HFFc6 (cell line): Measurements from ENCODE around the gene KRT35. TPM values are rescaled to one million over a fixed set of nuclear protein-coding genes. Genes with fewer than 3 reads are reported as not detected.

ENCODE experiments used
- DNase-seq: peaks from one replicate; pipeline ENCODE4 v3.0.0-alpha.2; 2018
- H3K27ac Mint-ChIP-seq: 2 replicates; pipeline ENCODE4 v1.8.0; 2020; ENCODE audit warnings: mild to moderate bottlenecking, mixed read lengths
- H3K27me3 Mint-ChIP-seq: 2 replicates; pipeline ENCODE4 v1.8.0; 2021; ENCODE audit warnings: mild to moderate bottlenecking, moderate library complexity, mixed read lengths; ENCODE audit not compliant: insufficient read depth
- H3K36me3 Mint-ChIP-seq: 2 replicates; pipeline ENCODE4 v1.8.0; 2021; ENCODE audit warnings: low read depth, mixed read lengths
- H3K4me1 Mint-ChIP-seq: 2 replicates; pipeline ENCODE4 v1.8.0; 2020; ENCODE audit warnings: low read depth, mixed read lengths
- H3K4me3 Mint-ChIP-seq: 2 replicates; pipeline ENCODE4 v1.8.0; 2020; ENCODE audit warnings: mild to moderate bottlenecking, moderate library complexity, mixed read lengths
- H3K9me3 Mint-ChIP-seq: 2 replicates; pipeline ENCODE4 v1.8.0; 2020; ENCODE audit warnings: mild to moderate bottlenecking, mixed read lengths
- CTCF ChIP-seq: fragments of 200-600 bp; sonication (generic); IDR thresholded peaks from 2 replicates; pipeline ENCODE4 v1.5.0; 2021; ENCODE audit warnings: antibody characterized with exemption, mild to moderate bottlenecking
- long read RNA-seq: library from polyadenylated mRNA; unstranded; transcript quantifications from one replicate; pipeline ENCODE4 v2.0.0, GENCODE V29; 2019
- total RNA-seq, 6 experiments: library from RNA; stranded (reverse); fragmentation: NEBNext Ultra II Directional; extraction: Animal tissue kit (Norgen Biotek cat#: 25700); gene quantifications; 2 replicates in 1 of 6; 3 replicates in 5 of 6; pipeline ENCODE4 v1.2.3, GENCODE V29; 2021

KRT35 gene
- not detected for total RNA-seq
- long read RNA-seq: 0 reads

GRCh38 chr17:41481036-41481435, at the start of gene KRT35:
TSS of gene KRT35 (minus strand) at chr17:41481151. CDS start at chr17:41481097, 54 bp downstream.
- Mint-ChIP-seq H3K4me1 (peaks cover 15% of the 10 kb centered on the region), H3K27ac (no peak within 1 kb of the TSS), H3K36me3 (no peaks in the 10 kb centered on the region), H3K27me3 (peaks cover 5% of the 10 kb centered on the region), H3K9me3 (no peaks in the 10 kb centered on the region), H3K4me3 (no peak within 1 kb of the TSS)
- no peak for DNase-seq
- no peak for TF ChIP-seq CTCF

GRCh38 chr17:41530062-41531048, 49.4 kb upstream of the KRT35 start:
- peak overlapping the region; percentile 98 for H3K27ac Mint-ChIP-seq
- no peaks in the 10 kb centered on the region for H3K36me3 Mint-ChIP-seq
- H3K4me1 Mint-ChIP-seq: peaks cover 38% of the 10 kb centered on the region
- peak; percentile 97 for DNase-seq
- peak overlapping the region; percentile 68 for H3K4me3 Mint-ChIP-seq
- H3K27me3 Mint-ChIP-seq: peaks cover 3% of the 10 kb centered on the region
- no peaks in the 10 kb centered on the region for H3K9me3 Mint-ChIP-seq
- TF ChIP-seq CTCF: peak; percentile 17; the same call in 1 of the 2 replicates

GRCh38 chr17:41529491-41529915, 48.6 kb upstream of the KRT35 start:
- peaks cover 3% of the 10 kb centered on the region for H3K27me3 Mint-ChIP-seq

GRCh38 chr17:41528959-41529353, 48.0 kb upstream of the KRT35 start:
- H3K9me3 Mint-ChIP-seq: no peaks in the 10 kb centered on the region
- H3K4me3 Mint-ChIP-seq: peak overlapping the region; percentile 69; the same call in 1 of the 2 replicates
- no peaks in the 10 kb centered on the region for H3K36me3 Mint-ChIP-seq
- no peak for DNase-seq
- H3K27me3 Mint-ChIP-seq: peaks cover 2% of the 10 kb centered on the region; the same call in 1 of the 2 replicates
- no peak for TF ChIP-seq CTCF
- H3K27ac Mint-ChIP-seq: peak overlapping the region; percentile 98
- H3K4me1 Mint-ChIP-seq: peaks cover 38% of the 10 kb centered on the region

More at GRCh38 chr17:41529491-41529915, 48.6 kb upstream of the KRT35 start:
- H3K9me3 Mint-ChIP-seq: no peaks in the 10 kb centered on the region
- TF ChIP-seq CTCF: no peak
- H3K36me3 Mint-ChIP-seq: no peaks in the 10 kb centered on the region
- peaks cover 38% of the 10 kb centered on the region for H3K4me1 Mint-ChIP-seq
- no peak for DNase-seq
- peak overlapping the region; percentile 98 for H3K27ac Mint-ChIP-seq
- H3K4me3 Mint-ChIP-seq: peak overlapping the region; percentile 68

GRCh38 chr17:41527063-41528023, 46.4 kb upstream of the KRT35 start:
- H3K4me1 Mint-ChIP-seq: peaks cover 50% of the 10 kb centered on the region

More at GRCh38 chr17:41527063-41528023, 46.4 kb upstream of the KRT35 start:
- H3K27ac Mint-ChIP-seq: no peak overlapping the region
- no peaks in the 10 kb centered on the region for H3K36me3 Mint-ChIP-seq
- peak overlapping the region; percentile 69; the same call in 1 of the 2 replicates for H3K4me3 Mint-ChIP-seq
- DNase-seq: no peak
- no peak for TF ChIP-seq CTCF
- no peaks in the 10 kb centered on the region for H3K9me3 Mint-ChIP-seq
- peaks cover 2% of the 10 kb centered on the region; the same call in 1 of the 2 replicates for H3K27me3 Mint-ChIP-seq
